GM21423 (cell line): ENCODE data around the gene ADAMTS10.
"Not testable (repeated sequence)": the region's sequence is repeated elsewhere in the genome, so short reads cannot be mapped to it uniquely, and the experiment has no call there.

Experiments
- ATAC-seq: cut with Tn5 transposase; IDR thresholded peaks from one replicate; pipeline ENCODE4 v1.9.1; 2021; ENCODE audit warnings: mild to moderate bottlenecking, moderate library complexity; ENCODE audit not compliant: unreplicated experiment

ADAMTS10 gene

DNA sequence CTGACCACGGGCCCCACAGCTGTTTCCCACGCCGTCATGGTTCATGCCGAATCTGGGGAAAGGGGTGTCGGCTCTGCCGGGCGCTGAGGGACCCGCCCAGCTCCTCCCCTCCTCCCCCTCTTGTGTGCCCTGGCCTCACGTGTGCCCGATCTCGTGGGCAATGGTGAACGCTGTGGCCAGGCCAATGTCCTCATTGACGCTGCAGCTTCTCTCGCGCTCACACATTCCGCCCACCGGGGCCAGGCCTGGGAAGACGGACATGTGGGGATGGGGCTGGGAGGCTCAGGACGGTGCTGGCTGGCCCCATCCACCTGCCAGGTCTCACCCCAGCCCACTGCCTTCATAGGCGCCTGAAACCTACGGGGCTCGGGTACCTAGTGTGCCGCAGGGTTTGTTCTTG, 14.3 kb downstream of the ADAMTS10 start:
- ATAC-seq: no peak

DNA sequence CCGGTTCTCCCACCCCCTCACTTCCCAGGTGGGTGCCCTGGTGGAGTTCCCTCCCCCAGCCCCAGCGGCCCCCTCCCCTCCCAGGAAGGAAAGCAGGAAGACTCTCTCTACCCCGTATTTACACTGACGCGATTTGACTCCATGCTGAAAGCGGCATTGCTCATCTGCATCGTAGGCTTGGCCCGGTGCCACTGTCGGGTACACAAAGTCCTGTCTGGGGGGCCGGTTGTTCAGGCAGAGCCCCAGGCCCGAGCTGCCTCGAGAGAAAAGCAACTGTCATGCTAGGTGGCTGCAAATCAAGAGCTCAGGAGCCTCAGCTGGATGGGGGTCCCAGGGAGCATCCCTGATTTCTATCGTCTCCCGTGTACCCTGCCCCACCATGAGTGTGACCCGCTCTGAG, 14.9 kb downstream of the ADAMTS10 start:
- ATAC-seq: no peak

GRCh38 chr19:8593931-8594330, 16.6 kb downstream of the ADAMTS10 start:
- no peak for ATAC-seq

DNA sequence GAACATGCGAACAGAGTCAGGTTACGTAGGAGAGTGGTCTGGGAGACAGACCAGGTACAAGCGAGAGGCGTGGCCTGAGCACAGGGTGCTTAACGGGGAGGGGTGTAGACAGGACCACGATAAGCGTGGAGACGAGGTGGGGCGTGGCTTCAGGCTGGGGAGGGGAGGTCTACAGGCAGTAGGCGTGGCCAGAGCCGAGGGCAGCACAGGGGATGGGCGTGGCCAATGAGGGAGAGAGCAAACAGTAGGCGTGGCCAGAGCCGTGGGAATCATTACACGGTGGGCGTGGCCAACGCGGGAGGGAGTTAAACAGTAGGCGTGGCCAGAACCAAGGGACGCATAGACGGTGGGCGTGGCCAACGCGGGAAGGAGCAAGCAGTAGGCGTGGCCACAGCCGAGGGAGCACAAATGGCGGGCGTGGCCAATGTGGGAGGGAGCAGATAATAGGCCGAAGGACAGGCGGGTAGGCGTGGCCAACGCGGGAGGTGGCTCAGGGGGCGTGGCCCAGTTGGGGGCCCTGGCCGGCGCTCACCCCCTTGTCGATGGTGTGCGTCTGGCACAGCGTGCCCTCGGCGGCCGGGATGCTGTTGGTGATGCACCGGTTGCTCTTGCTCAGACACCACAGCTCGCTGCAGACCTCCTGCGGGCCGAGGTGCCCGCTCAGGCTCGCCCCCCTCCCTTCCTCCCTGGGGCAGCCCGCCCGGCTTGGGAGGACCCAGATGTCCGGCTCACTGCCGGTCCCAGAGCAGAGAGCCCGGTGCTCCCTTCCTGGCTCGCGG, 18.1 kb downstream of the ADAMTS10 start:
- no peak for ATAC-seq

GRCh38 chr19:8589177-8589714, 21.3 kb downstream of the ADAMTS10 start:
- no peak for ATAC-seq

GRCh38 chr19:8585894-8586750, 24.4 kb downstream of the ADAMTS10 start:
- ATAC-seq: no peak

DNA sequence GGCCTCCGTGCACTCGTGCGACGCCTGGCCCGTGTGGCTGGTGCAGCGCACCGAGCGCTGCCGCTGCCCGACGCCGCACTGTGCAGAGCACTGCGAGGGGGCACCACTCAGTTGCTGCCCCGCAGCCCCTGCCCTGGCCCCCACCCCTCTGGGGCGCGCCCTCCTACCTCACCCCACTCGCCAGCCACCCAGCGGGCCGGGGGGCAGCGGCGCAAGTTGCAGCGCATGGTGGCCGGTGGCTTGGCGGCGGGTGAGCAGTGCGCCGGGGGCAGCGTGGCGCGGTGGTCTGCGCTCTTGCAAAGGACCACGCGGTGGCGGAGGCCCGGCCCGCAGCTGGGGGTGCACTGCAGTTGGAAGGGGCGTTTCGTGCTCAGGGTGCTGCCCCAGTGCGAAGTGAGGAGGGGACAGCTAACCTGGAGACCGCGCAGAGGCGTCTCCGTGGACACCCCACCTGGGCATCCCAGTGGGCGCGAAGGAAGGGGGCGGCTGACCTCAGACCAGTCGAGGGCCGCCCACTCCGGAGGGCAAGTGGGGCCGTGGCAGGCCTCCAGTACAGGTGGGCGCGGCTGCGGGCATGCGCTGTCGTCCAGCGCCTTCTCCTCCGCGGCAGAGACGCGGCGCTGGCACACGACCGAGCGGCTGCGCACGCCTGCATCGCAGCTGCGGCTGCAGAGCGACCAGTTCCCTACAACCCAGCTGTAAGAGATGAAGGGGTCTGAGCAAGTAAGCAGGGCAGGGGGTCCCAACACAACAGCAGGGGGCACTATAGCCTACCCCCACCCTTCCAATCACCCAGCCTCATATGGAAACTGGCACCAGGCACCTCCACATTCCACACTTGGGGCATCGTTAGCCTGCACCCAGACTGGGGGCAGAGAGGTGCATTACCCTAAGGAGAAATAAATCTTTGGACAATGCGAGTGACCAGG, 25.3 kb downstream of the ADAMTS10 start:
- no peak for ATAC-seq

DNA sequence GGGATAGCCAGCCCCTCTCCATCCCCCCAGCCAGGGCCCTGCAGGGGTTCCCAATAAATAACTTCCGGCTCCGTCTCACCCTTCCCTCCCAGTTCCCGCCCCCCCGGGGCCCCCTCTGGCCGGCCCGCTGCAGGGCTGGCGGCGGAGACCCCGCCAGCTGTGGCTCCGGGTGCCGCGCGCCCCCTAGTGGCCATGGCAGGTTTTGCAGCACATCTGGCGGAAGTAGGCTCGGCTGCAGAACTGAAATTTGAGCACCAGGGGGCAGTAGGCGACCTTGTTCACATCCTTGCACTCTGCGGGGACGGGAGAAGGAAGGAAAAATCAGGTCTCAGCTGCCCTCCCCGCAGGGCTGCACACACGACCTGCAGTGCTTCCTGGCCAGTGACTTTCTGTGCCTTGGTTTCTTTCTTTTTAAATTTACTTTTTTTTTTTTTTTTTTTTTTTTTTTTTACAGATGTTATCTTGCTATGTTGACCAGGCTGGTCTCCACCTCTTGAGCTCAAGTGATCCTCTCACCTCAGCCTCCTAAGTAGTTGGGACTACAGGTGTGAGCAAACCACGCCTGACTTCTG, 29.7 kb downstream of the ADAMTS10 start:
- no peak for ATAC-seq

DNA sequence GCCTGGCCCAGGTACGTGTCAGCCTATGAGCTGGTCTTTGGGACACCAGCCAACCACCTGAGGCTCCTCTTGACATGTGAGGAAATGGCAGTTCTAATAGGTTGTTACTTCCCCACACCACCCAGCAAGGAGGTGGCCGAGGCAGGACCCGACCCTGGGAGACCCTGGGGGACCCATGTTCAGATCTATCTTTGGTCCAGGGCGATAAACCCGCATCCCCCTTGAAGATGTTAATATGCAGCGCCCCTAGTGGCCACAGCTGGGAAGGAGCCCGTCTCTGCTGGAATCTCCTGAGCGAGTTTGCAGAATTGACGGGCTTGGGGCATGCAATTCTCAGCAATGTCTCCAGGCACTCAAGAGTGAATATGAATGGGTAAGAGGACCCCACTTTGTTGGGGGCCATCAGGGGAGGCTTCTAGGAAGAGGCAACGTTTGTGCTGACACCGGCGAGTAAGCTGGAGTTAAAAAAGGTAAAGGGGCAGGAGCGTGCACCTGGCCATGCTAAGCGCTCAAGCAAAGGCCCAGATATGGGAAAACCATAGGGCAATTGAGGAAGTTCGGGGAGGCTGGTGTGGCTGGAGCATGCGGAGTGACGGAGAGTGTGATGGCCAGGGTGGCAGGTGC, 31.8 kb downstream of the ADAMTS10 start:
- no peak for ATAC-seq

DNA sequence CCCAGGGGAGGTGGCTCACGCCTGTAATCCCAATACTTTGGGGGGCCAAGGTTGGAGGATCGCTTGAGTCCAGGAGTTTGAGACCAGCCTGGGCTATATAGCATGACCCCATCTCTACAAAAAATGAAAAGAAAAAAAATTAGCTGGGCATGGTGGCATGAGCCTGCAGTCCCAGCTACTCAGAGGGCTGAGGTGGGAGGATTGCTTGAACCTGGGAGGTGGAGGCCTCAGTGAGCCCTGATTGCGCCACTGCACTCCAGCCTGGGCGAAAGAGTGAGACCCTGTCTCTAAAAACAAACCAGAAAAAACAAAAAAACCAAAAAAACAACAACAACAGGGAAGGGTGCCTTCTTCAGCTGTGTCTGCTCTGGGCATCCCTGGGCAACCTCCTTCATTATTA, 32.8 kb downstream of the ADAMTS10 start:
- no peak for ATAC-seq

DNA sequence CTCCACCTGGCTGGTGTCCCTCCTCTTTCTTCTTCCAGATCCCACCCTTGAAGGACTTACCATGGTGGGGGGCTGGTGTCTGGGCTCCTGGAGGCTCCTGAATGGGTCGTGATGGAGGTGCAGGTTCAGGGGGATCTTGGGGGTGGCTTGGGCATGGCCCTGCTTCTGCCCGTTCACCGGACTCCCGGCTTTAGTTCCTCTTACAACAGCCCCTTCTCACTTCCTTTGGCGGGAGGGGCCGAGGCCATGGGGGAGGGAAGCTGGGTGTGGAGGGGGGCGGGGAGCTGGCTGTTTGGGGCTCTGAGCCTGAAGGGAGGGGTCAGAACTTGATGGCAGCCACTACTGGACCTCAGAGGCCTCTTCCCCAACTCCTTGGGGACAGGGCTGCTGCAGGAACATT, 33.3 kb downstream of the ADAMTS10 start, which contains the start of gene MYO1F:
TSS of gene MYO1F (minus strand) at position 196 of the 400 bp plus-strand sequence. CDS start at position 63, 133 bp downstream.
- ATAC-seq: no peak

- no peak for ATAC-seq
Measured at GRCh38 chr19:8576273-8576993, 34.1 kb downstream of the ADAMTS10 start.

GRCh38 chr19:8575467-8575997, 35.0 kb downstream of the ADAMTS10 start:
- no peak for ATAC-seq

- ATAC-seq: not testable (repeated sequence)
Measured at GRCh38 chr19:8574619-8574922, 35.9 kb downstream of the ADAMTS10 start.

DNA sequence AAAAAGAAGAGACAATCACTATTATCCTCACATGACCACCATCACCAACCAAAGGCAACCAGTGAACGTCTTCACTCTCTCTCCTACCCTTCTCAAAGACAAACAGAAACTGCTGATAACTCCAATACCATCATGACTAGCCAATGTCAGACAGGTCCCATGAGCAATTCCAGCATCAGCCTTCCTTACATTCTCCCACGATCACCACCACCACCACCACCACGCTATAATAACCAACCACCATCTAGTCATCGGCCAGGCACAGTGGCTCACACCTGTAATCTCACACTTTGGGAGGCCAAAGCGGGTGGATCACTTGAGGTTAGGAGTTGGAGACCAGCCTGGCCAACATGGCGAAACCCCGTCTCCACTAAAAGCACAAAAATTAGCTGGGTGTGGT, 37.2 kb downstream of the ADAMTS10 start:
- ATAC-seq: no peak

GRCh38 chr19:8571006-8571411, 39.5 kb downstream of the ADAMTS10 start:
- no peak for ATAC-seq

- peak; percentile 77 for ATAC-seq
Measured at GRCh38 chr19:8569066-8569771, 41.3 kb downstream of the ADAMTS10 start.

GRCh38 chr19:8567522-8568172, 42.9 kb downstream of the ADAMTS10 start:
- ATAC-seq: no peak
